Measurements from ENCODE around the gene CSTPP1. TPM values are rescaled to one million over a fixed set of nuclear protein-coding genes. Genes with fewer than 3 reads are reported as not detected.

The CSTPP1 gene
- total RNA-seq, 4 donors from 2014 or later = 4.9 to 33.8 (median 19.5) TPM

GRCh38 chr11:47160753-47161133 is 224.2 kb downstream of the CSTPP1 start:
- Histone ChIP-seq H3K4me3 (no peak overlapping the region), H3K36me3 (no peaks in the 10 kb centered on the region), H3K27me3 (no peaks in the 10 kb centered on the region), H3K4me1 (no peaks in the 10 kb centered on the region), H3K27ac (no peak overlapping the region), H3K9me3 (no peaks in the 10 kb centered on the region)
- intact Hi-C loops (cut with DNase I; ENCODE audit: low total_unique reads) = loop anchor here (5.0 to 10.0 kb wide), 2 partner anchors 184 to 273 kb away; no protein-coding TSS in a partner anchor
- no peak for TF ChIP-seq POLR2A (IDR thresholded peaks at IDR 0.05)
- DNase-seq = no peak

- peak; percentile 53 to 62 for DNase-seq
- Histone ChIP-seq H3K4me1 (no peaks in the 10 kb centered on the region), H3K36me3 (no peaks in the 10 kb centered on the region), H3K9me3 (no peaks in the 10 kb centered on the region), H3K4me3 (no peak overlapping the region), H3K27ac (peak overlapping the region in 1 of 2 donors; percentile 3), H3K27me3 (no peaks in the 10 kb centered on the region)
- intact Hi-C loops (cut with DNase I; ENCODE audit: low total_unique reads) = loop anchor here (5.0 to 10.0 kb wide), 2 partner anchors 184 to 274 kb away; no protein-coding TSS in a partner anchor
- no peak for TF ChIP-seq POLR2A (IDR thresholded peaks at IDR 0.05)
- TF ChIP-seq, protein P1, sequence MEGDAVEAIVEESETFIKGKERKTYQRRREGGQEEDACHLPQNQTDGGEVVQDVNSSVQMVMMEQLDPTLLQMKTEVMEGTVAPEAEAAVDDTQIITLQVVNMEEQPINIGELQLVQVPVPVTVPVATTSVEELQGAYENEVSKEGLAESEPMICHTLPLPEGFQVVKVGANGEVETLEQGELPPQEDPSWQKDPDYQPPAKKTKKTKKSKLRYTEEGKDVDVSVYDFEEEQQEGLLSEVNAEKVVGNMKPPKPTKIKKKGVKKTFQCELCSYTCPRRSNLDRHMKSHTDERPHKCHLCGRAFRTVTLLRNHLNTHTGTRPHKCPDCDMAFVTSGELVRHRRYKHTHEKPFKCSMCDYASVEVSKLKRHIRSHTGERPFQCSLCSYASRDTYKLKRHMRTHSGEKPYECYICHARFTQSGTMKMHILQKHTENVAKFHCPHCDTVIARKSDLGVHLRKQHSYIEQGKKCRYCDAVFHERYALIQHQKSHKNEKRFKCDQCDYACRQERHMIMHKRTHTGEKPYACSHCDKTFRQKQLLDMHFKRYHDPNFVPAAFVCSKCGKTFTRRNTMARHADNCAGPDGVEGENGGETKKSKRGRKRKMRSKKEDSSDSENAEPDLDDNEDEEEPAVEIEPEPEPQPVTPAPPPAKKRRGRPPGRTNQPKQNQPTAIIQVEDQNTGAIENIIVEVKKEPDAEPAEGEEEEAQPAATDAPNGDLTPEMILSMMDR (IDR thresholded peaks at IDR 0.05) = peak; percentile 34 to 68 (median 48)
Measured at GRCh38 chr11:47161134-47161854, 224.7 kb downstream of the CSTPP1 start.

- DNase-seq = no peak
- Histone ChIP-seq H3K4me3 (no peak overlapping the region), H3K9me3 (no peaks in the 10 kb centered on the region), H3K4me1 (no peaks in the 10 kb centered on the region), H3K27ac (peak overlapping the region in 1 of 2 donors; percentile 3), H3K27me3 (no peaks in the 10 kb centered on the region), H3K36me3 (no peaks in the 10 kb centered on the region)
- TF ChIP-seq POLR2A (IDR thresholded peaks at IDR 0.05) = no peak
- TF ChIP-seq, protein P1 (IDR thresholded peaks at IDR 0.05) = no peak
- intact Hi-C loops (cut with DNase I; ENCODE audit: low total_unique reads) = loop anchor here (5.0 to 10.0 kb wide), 2 partner anchors 183 to 275 kb away; no protein-coding TSS in a partner anchor
Measured at GRCh38 chr11:47161890-47162289, 225.3 kb downstream of the CSTPP1 start.

GRCh38 chr11:47162426-47162825 is 225.9 kb downstream of the CSTPP1 start:
- Histone ChIP-seq H3K27me3 (no peaks in the 10 kb centered on the region), H3K27ac (peak overlapping the region; percentile 3 to 37), H3K9me3 (no peaks in the 10 kb centered on the region), H3K36me3 (no peaks in the 10 kb centered on the region), H3K4me1 (no peaks in the 10 kb centered on the region), H3K4me3 (no peak overlapping the region)
- DNase-seq = no peak
- intact Hi-C loops (cut with DNase I; ENCODE audit: low total_unique reads) = loop anchor here (5.0 to 10.0 kb wide), 2 partner anchors 182 to 275 kb away; no protein-coding TSS in a partner anchor
- TF ChIP-seq POLR2A (IDR thresholded peaks at IDR 0.05) = no peak
- TF ChIP-seq, protein P1 (IDR thresholded peaks at IDR 0.05) = no peak

DNA sequence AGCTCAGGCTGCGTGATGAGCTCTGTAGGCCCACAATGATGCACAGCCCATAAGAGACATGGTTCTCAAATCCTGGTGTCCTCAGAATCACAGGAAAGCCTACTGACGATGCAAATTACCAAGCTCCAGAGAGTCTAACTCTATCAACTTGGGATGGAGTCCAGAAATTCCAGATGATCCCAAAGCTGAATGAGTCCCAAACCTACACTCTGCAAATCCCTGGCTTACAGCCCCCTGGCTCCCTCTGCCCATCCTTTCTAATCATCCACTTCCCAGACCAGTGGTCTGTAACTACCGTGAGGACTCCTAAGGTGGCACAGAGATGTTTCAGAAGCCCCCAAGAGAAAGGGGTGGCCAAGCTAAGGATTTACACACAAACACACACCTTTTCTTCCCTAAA is 226.6 kb downstream of the CSTPP1 start:
- TF ChIP-seq, protein P1 (IDR thresholded peaks at IDR 0.05) = no peak
- no peak for TF ChIP-seq POLR2A (IDR thresholded peaks at IDR 0.05)
- no peak for DNase-seq

More for the DNA sequence above, 226.6 kb downstream of the CSTPP1 start:
- Histone ChIP-seq H3K27ac (no peak overlapping the region), H3K4me3 (no peak overlapping the region), H3K9me3 (no peaks in the 10 kb centered on the region), H3K27me3 (no peaks in the 10 kb centered on the region), H3K4me1 (no peaks in the 10 kb centered on the region), H3K36me3 (no peaks in the 10 kb centered on the region)
- intact Hi-C loops (cut with DNase I; ENCODE audit: low total_unique reads) = loop anchor here (5.0 to 10.0 kb wide), 2 partner anchors 182 to 276 kb away; no protein-coding TSS in a partner anchor
